ENCODE results near the gene CD81.
"Not testable (repeated sequence)": the region's sequence is repeated elsewhere in the genome, so short reads cannot be mapped to it uniquely, and the experiment has no call there.

CD81 gene

GRCh38 chr11:2357246-2357645, 19.9 kb upstream of the CD81 start:
- no peak for DNase-seq (ENCODE audit: low read depth, low spot score)

GRCh38 chr11:2357651-2358050, 19.5 kb upstream of the CD81 start:
- DNase-seq (ENCODE audit: low read depth, low spot score): not testable (repeated sequence)

GRCh38 chr11:2358754-2359442, 18.2 kb upstream of the CD81 start:
- DNase-seq (ENCODE audit: low read depth, low spot score): no peak

- DNase-seq (ENCODE audit: low read depth, low spot score): no peak
Measured at GRCh38 chr11:2359557-2359956, 17.6 kb upstream of the CD81 start.

DNA sequence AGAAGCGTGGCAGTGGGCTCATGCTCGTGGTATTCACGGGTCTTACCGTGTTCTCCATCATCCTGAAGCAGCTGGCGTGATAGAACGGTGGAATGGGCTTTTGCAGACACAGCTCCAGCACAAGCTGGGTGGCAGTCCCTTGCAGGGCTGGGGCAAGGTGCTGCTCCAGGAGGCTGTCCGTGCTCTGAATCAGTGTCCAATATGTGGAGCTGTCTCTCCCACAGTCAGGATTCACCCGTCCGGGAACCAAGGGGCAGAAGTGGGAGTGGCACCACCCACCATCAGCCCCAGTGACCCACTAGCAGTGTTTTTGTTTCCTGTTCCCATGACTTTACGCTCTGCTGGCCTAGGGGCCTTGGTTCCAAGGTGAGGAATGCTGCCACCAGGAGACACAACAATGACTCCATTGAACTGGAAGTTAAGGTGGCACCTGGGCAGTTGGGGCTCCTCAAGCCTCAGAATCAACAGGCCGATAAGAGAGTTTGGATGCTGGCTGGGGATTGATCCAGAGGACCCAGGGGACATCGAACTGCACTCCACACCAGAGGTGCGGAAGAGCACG, 16.9 kb upstream of the CD81 start:
- DNase-seq (ENCODE audit: low read depth, low spot score): no peak

DNA sequence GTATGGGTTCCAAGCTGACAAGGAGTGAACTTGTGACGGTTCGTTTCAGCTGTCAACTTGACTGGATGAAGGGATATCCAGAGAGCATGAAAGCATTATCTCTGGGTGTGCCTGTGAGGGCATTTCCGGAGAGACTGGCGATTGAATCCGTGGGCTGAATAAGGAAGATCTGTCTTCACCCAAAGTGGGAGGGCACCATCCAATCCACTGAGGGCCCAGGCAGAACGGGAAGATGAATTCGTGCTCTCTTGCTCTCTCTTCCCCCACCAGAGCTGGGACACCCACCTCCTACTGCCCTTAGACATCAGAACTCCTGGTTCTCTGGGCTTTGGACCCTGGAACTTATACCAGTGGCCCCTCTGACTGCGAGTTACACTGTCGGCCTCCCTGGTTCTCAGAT, 15.5 kb upstream of the CD81 start:
- no peak for DNase-seq (ENCODE audit: low read depth, low spot score)

DNA sequence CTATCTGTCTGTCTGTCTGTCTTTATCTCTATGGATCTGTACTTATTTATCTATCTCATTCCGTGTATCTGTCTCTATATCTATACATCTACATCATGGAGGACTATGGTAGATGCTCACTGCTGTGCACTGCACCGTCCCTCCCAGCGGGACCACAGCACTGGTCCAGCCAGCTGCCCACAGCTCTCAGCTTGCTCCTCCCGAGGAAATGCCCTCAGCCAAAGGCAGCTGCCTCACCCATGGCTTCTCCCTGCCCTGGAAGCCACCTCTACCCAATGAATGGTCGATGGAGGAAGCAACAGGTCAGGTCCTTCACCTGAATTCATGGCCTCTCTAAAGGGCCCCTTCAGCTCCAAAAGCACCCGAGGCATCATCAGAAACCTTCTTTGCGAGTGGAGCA, 14.7 kb upstream of the CD81 start:
- DNase-seq (ENCODE audit: low read depth, low spot score): no peak

- DNase-seq (ENCODE audit: low read depth, low spot score): no peak
Measured at GRCh38 chr11:2363130-2363529, 14.0 kb upstream of the CD81 start.

- DNase-seq (ENCODE audit: low read depth, low spot score): no peak
Measured at GRCh38 chr11:2363577-2364370, 13.3 kb upstream of the CD81 start.

GRCh38 chr11:2364386-2364785, 12.7 kb upstream of the CD81 start:
- not testable (repeated sequence) for DNase-seq (ENCODE audit: low read depth, low spot score)

GRCh38 chr11:2365571-2366210, 11.4 kb upstream of the CD81 start:
- DNase-seq (ENCODE audit: low read depth, low spot score): no peak

- no peak for DNase-seq (ENCODE audit: low read depth, low spot score)
Measured at GRCh38 chr11:2366276-2366675, 10.8 kb upstream of the CD81 start.

GRCh38 chr11:2366733-2367132, 10.4 kb upstream of the CD81 start:
- DNase-seq (ENCODE audit: low read depth, low spot score): no peak

DNA sequence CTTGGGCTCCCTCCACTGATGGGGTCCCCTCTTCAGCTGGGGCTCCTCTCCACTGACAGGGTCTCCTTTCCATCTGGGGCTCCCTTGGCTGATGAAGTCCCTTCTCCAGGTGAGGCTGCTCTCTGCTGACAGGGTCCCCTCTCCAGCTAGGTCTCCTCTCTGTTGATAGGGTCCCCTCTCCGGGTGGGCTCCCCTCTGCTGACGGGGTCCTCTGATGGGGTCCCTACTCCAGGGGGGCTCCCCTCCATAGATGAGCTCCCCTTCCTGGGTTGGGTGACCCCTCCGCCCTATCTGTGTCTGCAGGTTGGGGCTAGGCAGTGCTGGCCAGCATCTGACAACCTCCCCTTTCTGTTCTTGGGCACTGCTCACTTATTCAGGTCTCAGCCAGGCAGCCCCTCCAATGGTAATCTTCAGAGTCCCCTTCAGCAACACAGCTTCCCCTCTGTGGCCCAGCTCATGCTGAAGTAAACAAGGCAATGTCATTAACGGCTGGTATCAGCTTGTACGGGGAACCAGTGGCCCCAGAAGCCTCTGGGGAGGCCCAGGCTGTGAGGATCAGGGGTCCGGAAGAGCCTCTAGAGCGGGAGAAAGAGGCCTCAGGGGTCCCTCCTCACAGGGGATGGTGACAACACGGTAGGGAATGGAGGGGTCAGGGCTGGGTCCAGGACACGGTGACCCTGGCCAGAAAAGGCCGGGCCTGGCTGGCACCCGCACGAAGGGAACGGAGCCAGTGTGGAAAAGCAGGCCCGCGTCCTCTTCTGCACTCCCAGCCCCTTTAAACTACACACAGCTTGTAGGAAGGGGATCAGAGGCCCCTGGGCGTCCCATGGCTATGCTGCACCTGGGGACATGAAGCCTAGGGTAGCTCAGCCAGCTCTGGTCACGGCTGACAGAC, 9.6 kb upstream of the CD81 start:
- DNase-seq (ENCODE audit: low read depth, low spot score): no peak

GRCh38 chr11:2368178-2368850, 8.8 kb upstream of the CD81 start:
- no peak for DNase-seq (ENCODE audit: low read depth, low spot score)

DNA sequence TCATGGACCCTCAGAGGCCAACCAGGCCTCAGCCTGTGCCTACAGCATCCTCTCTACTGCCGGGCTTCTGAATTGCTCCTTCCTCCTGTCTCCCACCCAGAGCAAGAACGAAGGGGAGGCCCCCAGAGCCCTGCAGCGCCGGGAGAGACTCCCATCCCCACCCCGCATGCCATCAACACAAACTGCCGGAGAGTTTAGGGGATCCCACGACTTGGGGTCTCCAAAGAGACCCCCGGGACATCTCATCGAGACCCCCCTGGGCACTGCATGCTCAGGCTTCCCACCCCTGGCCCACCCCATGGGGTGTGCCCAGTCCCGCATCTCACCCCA, 8.3 kb upstream of the CD81 start:
- DNase-seq (ENCODE audit: low read depth, low spot score): no peak

GRCh38 chr11:2369320-2369719, 7.8 kb upstream of the CD81 start:
- DNase-seq (ENCODE audit: low read depth, low spot score): no peak

GRCh38 chr11:2369896-2370295, 7.2 kb upstream of the CD81 start:
- DNase-seq (ENCODE audit: low read depth, low spot score): no peak

DNA sequence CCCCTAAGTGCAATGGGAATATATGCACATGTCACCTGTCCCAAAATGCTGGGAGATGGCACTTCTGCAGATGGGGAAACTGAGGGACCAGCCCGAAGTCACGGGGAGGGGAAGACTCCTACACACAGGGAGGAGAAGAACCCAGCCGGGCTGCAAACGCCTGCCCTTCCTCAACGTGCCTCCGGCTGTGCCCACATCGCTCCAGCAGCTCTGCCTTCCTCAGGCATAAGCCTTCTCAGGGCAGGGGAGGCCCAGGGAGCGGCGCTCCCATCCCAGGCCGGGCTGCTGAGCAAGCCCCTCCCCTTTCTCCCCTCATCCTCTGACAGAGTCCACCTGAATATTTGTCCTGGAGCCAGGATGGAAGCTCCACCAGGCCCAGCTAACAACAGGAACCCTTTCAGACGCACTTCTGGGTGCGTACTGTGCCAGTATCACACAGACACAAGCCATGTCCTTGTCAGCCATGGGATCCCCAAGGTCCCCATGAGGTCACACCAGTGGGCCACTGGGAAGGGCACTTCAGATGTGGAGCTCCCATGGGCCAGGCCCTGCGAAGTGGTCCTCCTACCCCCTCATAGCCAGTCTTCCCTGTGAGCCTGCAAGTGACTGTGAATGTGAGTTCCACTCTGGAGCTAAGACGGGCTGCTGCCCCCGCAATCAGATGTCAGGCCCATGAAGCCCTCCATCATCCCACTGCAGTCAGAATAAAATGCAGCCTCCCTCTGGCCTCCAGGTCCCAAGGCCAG, 2.5 kb upstream of the CD81 start:
- no peak for DNase-seq (ENCODE audit: low read depth, low spot score)

- DNase-seq (ENCODE audit: low read depth, low spot score): no peak
Measured at GRCh38 chr11:2375341-2375853, 1.7 kb upstream of the CD81 start.
